ENCODE measurements around the gene ITGB5. TPM values are rescaled to one million over a fixed set of nuclear protein-coding genes. Genes with fewer than 3 reads are reported as not detected.
A peak's percentile ranks its signal among the peaks of the same experiment; 100 is the strongest.

The ITGB5 gene
- total RNA-seq, 1 donor from 2014 or later = 156 TPM

GRCh38 chr3:124877674-124878073 lies 9.5 kb downstream of the ITGB5 start:
- Histone ChIP-seq H3K27me3 (no peaks in the 10 kb centered on the region), H3K36me3 (no peaks in the 10 kb centered on the region), H3K4me1 (peaks cover 73% of the 10 kb centered on the region), H3K27ac (peak overlapping the region; percentile 27), H3K9me3 (no peaks in the 10 kb centered on the region), H3K4me3 (no peak overlapping the region)
- DNase-seq (ENCODE audit: extremely low spot score in 2 of 2) = no peak
- no peak for TF ChIP-seq CTCF (IDR thresholded peaks at IDR 0.05)
- no peak for TF ChIP-seq POLR2A (IDR thresholded peaks at IDR 0.05)
- TF ChIP-seq POLR2AphosphoS5 (IDR thresholded peaks at IDR 0.05; ENCODE audit: insufficient read depth in 1 of 2, low read depth in 1 of 2) = no peak
- intact Hi-C loops (cut with DNase I) = no loop called here

- Histone ChIP-seq H3K27me3 (no peaks in the 10 kb centered on the region), H3K4me3 (no peak overlapping the region), H3K36me3 (peaks cover 0 to 9% of the 10 kb centered on the region in 2 donors), H3K4me1 (peaks cover 61% of the 10 kb centered on the region), H3K27ac (peak overlapping the region; percentile 51), H3K9me3 (no peaks in the 10 kb centered on the region)
- TF ChIP-seq CTCF (IDR thresholded peaks at IDR 0.05) (no peak), POLR2A (IDR thresholded peaks at IDR 0.05) (no peak), POLR2AphosphoS5 (IDR thresholded peaks at IDR 0.05; ENCODE audit: insufficient read depth in 1 of 2, low read depth in 1 of 2) (no peak)
- intact Hi-C loops (cut with DNase I) = no loop called here
- no peak for DNase-seq (ENCODE audit: extremely low spot score in 2 of 2)
These were observed 10.7 kb downstream of the ITGB5 start for GRCh38 chr3:124876401-124876878.

GRCh38 chr3:124873226-124873625 lies 13.9 kb downstream of the ITGB5 start:
- no peak for DNase-seq (ENCODE audit: extremely low spot score in 2 of 2)

GRCh38 chr3:124867511-124867910 lies 19.7 kb downstream of the ITGB5 start:
- DNase-seq (ENCODE audit: extremely low spot score in 2 of 2) = no peak
- no peaks in the 10 kb centered on the region for H3K9me3 ChIP-seq
- H3K36me3 ChIP-seq = peaks cover 0 to 19% of the 10 kb centered on the region in 2 donors
- intact Hi-C loops (cut with DNase I) = no loop called here
- H3K27ac ChIP-seq = no peak overlapping the region
- peaks cover 12% of the 10 kb centered on the region for H3K4me1 ChIP-seq
- no peaks in the 10 kb centered on the region for H3K27me3 ChIP-seq
- no peak overlapping the region for H3K4me3 ChIP-seq
- TF ChIP-seq POLR2AphosphoS5 (IDR thresholded peaks at IDR 0.05; ENCODE audit: insufficient read depth in 1 of 2, low read depth in 1 of 2) (no peak), CTCF (IDR thresholded peaks at IDR 0.05) (no peak), POLR2A (IDR thresholded peaks at IDR 0.05) (no peak)

More at GRCh38 chr3:124873226-124873625, 13.9 kb downstream of the ITGB5 start:
- TF ChIP-seq POLR2A (IDR thresholded peaks at IDR 0.05) (no peak), POLR2AphosphoS5 (IDR thresholded peaks at IDR 0.05; ENCODE audit: insufficient read depth in 1 of 2, low read depth in 1 of 2) (no peak), CTCF (IDR thresholded peaks at IDR 0.05) (no peak)
- H3K4me1 ChIP-seq = peaks cover 33% of the 10 kb centered on the region
- H3K36me3 ChIP-seq = peaks cover 0 to 19% of the 10 kb centered on the region in 2 donors
- no peak overlapping the region for H3K4me3 ChIP-seq
- H3K9me3 ChIP-seq = no peaks in the 10 kb centered on the region
- H3K27ac ChIP-seq = no peak overlapping the region
- H3K27me3 ChIP-seq = no peaks in the 10 kb centered on the region
- intact Hi-C loops (cut with DNase I) = no loop called here

GRCh38 chr3:124862006-124862405 lies 25.2 kb downstream of the ITGB5 start:
- DNase-seq (ENCODE audit: extremely low spot score in 2 of 2) = no peak
- TF ChIP-seq CTCF (IDR thresholded peaks at IDR 0.05) = no peak
- no peak for TF ChIP-seq POLR2A (IDR thresholded peaks at IDR 0.05)
- no peak for TF ChIP-seq POLR2AphosphoS5 (IDR thresholded peaks at IDR 0.05; ENCODE audit: insufficient read depth in 1 of 2, low read depth in 1 of 2)

More at GRCh38 chr3:124862006-124862405, 25.2 kb downstream of the ITGB5 start:
- H3K27me3 ChIP-seq = no peaks in the 10 kb centered on the region
- H3K9me3 ChIP-seq = no peaks in the 10 kb centered on the region
- intact Hi-C loops (cut with DNase I) = no loop called here
- H3K27ac ChIP-seq = peak overlapping the region; percentile 88
- H3K4me1 ChIP-seq = peaks cover 53% of the 10 kb centered on the region
- no peak overlapping the region for H3K4me3 ChIP-seq
- no peaks in the 10 kb centered on the region for H3K36me3 ChIP-seq
